ENCODE measurements around the gene ZMYND10.
"Not testable (repeated sequence)": the region's sequence is repeated elsewhere in the genome, so short reads cannot be mapped to it uniquely, and the experiment has no call there.

The ZMYND10 gene

GRCh38 chr3:50324351-50325112, 21.0 kb downstream of the ZMYND10 start:
- peak; percentile 79 for DNase-seq

- DNase-seq = peak; percentile 35
Observed at GRCh38 chr3:50323614-50324199, 21.8 kb downstream of the ZMYND10 start.

DNA sequence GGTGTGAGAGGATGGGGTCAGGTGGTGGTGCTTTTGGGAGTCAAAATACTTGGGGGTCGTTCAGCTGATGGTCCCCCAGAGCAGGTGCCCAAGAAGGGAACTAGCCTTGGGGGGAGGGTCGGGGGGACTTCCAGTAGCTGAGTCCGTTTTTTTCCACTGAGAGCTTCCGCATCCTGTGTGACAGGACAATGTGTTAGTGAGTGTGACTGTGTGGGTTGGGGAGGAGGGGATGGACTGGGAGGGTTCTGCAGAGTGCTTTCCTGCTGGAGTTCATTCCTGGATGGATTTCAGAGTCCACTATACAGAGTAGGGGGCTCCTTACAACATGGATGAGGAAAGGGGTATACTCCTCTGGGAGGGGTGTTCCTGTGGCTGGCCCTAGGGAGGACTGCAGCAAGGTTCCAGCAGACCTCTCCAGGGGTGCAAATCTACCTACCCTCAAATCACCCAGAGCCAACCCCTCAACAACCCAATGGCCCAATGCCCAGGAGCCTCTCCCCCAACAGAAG, 22.4 kb downstream of the ZMYND10 start:
- DNase-seq = no peak

GRCh38 chr3:50322386-50323091, 23.0 kb downstream of the ZMYND10 start, which contains the start of gene HYAL2:
TSS of gene HYAL2 (minus strand) at chr3:50322745. CDS start at chr3:50320489, 2,256 bp downstream.
- DNase-seq = peak; percentile 57

DNA sequence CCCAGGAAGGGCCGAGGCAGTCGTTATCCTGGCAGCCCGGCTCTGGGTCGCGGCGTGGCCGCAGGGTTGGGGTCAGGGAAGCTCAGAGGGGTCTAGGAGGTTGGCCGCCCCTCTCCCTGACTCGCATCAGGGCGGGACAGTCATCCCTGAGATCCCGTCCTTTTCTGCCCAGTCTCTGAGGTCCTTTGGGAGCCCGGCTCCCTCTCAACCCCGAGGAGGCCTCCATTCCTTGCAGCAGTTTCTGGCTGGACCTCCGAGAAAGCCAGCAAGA, 23.5 kb downstream of the ZMYND10 start:
- no peak for DNase-seq

GRCh38 chr3:50321336-50322114, 24.0 kb downstream of the ZMYND10 start:
- peak; percentile 93 for DNase-seq

DNA sequence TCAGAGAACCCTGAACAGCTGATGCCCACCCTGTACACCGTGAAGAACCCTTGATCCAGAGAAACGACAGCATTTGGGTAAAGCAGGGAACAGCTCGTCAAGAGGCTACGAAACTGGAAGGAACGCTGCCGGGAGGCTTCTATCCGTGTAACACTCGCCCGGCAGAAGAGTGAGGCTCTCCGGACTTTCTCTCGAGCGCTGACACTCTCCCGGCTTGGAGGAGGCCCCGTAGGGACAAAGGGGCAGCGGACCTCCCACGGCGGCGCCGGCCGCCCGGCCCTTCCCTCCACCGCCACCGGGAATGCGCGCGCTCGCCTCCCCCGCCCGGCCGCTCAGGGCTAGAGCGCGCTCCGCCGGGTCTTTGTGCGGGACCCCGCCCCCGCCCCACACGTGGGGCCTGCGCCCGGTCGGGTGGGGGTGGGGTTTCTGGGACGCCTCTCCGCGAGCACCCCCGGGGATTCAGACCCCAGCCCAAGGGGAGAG, 24.6 kb downstream of the ZMYND10 start:
- peak; percentile 87 for DNase-seq

GRCh38 chr3:50319894-50320625, 25.5 kb downstream of the ZMYND10 start:
- no peak for DNase-seq

DNA sequence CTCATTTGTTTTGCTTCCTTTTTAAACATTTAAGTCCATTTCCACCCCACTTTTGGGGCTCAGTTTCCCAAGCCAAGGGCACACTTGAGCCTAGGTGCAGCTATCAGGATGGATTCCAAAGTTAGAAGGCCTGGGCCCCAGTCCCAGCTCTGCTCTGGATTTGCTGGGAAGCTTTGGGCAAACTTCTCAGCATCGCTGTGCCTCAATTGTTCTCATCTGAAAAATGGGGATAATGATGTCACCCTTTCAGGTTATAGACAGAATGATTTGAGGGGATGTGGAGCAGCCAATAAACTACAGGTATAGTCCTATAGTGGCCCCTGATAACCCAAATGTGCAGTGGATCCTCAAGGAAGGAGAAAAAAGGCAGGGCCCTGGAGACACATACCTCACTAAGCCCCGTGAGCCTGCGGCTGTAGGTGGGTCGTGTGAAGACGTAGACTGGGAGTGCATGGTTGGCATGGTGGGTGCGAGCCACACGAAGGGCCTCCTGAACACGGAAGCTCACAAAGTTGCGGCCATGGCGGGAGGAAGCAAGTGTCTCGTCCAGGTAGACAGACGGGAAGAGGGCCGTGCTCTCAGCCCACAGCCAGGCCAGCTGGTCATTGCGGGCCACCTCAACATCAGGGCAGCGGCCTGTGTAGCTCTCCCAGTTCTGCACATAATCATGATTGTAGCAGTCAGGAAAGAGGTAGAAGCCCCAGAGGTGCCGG, 26.2 kb downstream of the ZMYND10 start:
- DNase-seq = peak; percentile 17

GRCh38 chr3:50318615-50319014, 26.9 kb downstream of the ZMYND10 start:
- peak; percentile 32 for DNase-seq

- DNase-seq = peak; percentile 24
Observed at GRCh38 chr3:50318163-50318562, 27.4 kb downstream of the ZMYND10 start.

DNA sequence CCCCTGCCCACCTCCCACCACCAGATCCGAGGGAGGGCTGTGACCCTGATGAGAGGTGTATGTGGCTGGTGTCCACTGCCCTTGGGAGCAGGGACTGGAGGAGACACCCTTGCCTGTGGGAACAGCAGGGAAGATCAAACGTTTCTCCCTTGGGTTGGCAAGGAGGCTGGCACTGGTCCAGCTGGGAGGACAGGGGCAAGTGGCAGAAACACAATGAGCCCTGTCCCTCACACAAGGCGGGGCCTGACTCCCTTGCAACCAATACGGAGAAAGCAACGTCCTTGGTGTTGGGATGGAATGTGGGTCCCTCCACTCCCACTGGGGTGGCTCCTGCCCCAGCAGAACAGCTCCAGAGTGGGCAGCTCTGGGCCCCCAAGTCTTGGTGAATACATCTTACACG, 28.2 kb downstream of the ZMYND10 start:
- peak; percentile 24 for DNase-seq

DNA sequence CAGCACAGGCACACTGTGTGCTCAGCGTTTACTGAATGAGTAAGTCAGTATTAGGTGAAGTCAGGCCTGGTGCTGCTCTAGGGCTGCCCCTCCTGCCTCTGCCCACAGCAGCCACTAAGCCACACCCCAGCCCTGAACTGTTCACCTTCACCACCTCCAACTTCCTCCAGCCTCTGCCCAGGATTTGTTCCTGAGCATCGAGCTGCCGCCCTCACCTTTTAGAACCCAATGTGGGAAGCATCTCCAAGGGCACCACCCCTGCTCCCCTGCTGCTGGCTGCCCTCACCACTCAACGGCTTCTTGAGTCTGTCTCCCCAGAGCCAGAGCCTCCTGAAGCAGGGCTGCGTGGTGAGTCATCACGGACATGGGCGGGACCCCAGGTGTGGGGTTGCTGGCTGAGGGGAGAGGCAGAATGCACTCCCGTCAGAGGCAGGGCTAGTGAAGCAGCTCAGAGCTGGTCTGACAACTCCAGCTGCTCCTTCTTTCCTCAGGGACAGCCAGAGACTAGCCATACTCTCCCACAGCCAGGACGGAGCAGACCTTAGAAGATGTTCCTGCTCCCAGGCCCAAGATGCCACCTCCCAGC, 28.8 kb downstream of the ZMYND10 start:
- DNase-seq = peak; percentile 20

GRCh38 chr3:50314816-50315215, 30.7 kb downstream of the ZMYND10 start:
- no peak for DNase-seq

GRCh38 chr3:50314342-50314741, 31.2 kb downstream of the ZMYND10 start:
- no peak for DNase-seq

- DNase-seq = not testable (repeated sequence)
Observed at GRCh38 chr3:50312041-50312440, 33.5 kb downstream of the ZMYND10 start.

DNA sequence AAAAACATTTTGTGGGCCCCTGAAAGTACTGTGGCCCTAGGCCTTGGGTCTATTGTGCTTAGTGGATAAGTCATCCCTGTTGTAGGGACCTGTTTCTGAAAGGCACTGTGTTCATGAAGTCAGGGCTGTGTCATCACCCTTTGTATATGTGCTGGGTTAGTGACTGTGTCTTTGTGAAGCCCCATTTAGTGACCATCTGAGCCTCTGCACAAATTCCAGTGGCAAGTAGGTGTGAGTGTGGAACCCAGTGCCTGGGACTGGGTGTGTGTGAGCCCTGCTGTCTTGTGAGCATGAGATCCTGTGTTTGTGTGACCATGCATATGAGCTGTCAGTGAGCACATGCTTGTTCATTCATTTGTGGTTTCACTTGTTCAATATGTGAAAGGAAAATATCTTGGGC, 40.9 kb downstream of the ZMYND10 start:
- DNase-seq = no peak

GRCh38 chr3:50303013-50303815, 42.3 kb downstream of the ZMYND10 start, which contains the start of gene HYAL1:
TSS of gene HYAL1 (minus strand) at chr3:50303574. CDS start at chr3:50302956, 618 bp downstream.
- DNase-seq = peak; percentile 71

DNA sequence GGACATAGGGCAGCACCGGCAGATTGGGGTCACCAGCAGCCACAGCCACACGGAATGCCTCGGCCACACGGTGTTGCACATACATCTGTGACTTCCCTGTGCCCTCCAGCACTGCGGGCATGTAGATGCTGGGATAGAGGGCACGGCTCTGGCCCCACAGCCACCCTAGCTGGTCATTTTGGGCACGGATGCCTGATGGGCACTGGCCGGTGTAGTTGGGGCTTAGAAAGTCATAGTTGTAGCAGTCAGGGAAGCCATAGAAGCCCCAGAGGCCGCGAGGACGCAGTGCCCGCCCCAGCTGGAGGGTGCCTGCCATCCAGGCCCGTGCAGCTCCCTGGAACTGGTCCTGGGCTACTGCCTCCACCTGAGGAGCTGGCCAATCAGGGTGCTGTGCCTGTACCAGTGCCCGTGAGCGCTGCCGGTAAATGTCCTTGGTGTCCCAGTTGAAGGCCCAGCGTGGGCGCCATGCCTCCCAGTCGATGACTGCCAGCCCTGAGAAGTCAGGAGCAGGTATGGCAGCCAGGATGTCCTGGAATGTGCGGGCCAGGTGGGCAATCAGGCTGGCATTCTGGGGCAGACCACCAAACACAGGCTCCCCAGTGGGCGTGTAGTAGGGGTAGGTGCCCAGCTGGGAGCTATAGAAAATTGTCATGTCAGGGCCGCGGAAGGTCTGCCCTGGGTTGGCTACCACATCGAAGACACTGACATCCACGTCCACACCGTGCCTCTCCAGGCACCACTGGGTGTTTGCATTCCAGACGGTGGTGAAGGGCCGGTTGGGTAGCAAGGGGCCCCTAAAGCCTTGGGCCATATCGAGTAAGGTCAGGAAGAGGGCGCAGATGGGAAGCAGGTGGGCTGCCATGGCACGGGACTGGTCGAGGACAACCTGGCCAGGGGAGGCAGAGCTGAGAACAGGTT, 43.2 kb downstream of the ZMYND10 start:
- peak; percentile 28 for DNase-seq

All from femur (tissue), 1 donor.